WERI-Rb-1 (cell line): ENCODE results near the gene HELZ.

ENCODE experiments used
- DNase-seq: peaks from one replicate; pipeline ENCODE4 v3.0.0-alpha.2; 2020
- H3K27ac ChIP-seq: fragments of 250-450 bp; sonication (Bioruptor Pico); 2 replicates; pipeline ENCODE4 v1.5.1; 2020; ENCODE audit warnings: mild to moderate bottlenecking, moderate library complexity
- H3K27me3 ChIP-seq: fragments of 250-450 bp; sonication (Bioruptor Pico); 2 replicates; pipeline ENCODE4 v1.5.1; 2021; ENCODE audit warnings: mild to moderate bottlenecking, low read depth, moderate library complexity; ENCODE audit not compliant: insufficient read depth, severe bottlenecking
- H3K36me3 ChIP-seq: fragments of 250-450 bp; sonication (Bioruptor Pico); 2 replicates; pipeline ENCODE4 v1.5.1; 2020; ENCODE audit warnings: mild to moderate bottlenecking, moderate library complexity
- H3K4me3 ChIP-seq: 2 replicates; pipeline ENCODE4 v1.5.1; 2011; ENCODE audit warnings: low read depth, mild to moderate bottlenecking, control low read depth, low read length
- H3K9me3 ChIP-seq: fragments of 250-450 bp; sonication (Bioruptor Pico); 2 replicates; pipeline ENCODE4 v1.5.1; 2021; ENCODE audit warnings: mild to moderate bottlenecking, moderate library complexity; ENCODE audit not compliant: severe bottlenecking
- TF ChIP-seq, protein P1 (sequence below): IDR thresholded peaks from 2 replicates; pipeline ENCODE4 v1.5.1; 2011; ENCODE audit warnings: low read depth, mild to moderate bottlenecking, control low read depth, inconsistent platforms, low read length

The HELZ gene

DNA sequence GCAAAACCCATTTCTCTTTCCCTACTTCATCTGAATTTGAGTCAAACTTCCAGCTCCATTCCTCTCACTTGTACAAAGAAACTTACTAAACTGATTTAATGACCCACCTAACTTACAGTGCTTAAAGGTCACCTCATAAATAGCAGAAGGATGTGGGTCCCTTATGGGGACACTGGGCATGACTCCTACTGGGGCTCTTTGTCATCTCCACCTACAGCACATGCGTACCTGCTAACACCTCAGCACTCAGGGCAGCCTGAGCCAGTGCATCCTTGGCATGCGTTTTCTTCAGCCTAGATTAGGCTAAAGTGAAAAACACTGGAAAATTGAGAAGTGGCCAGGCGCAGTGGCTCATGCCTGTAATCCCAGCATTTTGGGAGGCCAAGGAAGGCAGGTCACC lies 63.2 kb downstream of the HELZ start:
- DNase-seq = no peak
- TF ChIP-seq, protein P1, sequence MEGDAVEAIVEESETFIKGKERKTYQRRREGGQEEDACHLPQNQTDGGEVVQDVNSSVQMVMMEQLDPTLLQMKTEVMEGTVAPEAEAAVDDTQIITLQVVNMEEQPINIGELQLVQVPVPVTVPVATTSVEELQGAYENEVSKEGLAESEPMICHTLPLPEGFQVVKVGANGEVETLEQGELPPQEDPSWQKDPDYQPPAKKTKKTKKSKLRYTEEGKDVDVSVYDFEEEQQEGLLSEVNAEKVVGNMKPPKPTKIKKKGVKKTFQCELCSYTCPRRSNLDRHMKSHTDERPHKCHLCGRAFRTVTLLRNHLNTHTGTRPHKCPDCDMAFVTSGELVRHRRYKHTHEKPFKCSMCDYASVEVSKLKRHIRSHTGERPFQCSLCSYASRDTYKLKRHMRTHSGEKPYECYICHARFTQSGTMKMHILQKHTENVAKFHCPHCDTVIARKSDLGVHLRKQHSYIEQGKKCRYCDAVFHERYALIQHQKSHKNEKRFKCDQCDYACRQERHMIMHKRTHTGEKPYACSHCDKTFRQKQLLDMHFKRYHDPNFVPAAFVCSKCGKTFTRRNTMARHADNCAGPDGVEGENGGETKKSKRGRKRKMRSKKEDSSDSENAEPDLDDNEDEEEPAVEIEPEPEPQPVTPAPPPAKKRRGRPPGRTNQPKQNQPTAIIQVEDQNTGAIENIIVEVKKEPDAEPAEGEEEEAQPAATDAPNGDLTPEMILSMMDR = no peak
- Histone ChIP-seq H3K9me3 (no peaks in the 10 kb centered on the region), H3K36me3 (peaks cover 11% of the 10 kb centered on the region), H3K27ac (no peak overlapping the region), H3K4me3 (no peak overlapping the region), H3K27me3 (no peaks in the 10 kb centered on the region)

DNA sequence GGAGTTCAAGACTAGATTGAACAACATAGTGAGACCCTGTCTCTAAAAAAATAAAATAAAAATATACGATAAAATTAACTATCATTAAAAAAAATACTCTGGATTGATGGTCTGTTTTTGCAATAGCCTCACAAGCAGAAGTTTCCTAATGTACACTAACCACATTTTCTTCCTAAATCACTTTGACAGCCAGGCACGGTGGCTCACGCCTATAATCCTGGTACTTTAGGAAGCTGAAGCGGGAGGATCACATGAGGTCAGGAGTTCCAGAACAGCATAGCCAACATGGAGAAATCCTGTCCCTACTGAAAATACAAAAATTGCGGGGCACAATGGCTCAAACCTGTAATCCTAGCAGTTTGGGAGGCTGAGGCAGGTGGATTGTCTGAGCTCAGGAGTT lies 64.7 kb downstream of the HELZ start:
- DNase-seq = peak; percentile 32
- H3K36me3 ChIP-seq = peaks cover 15% of the 10 kb centered on the region
- H3K9me3 ChIP-seq = no peaks in the 10 kb centered on the region
- H3K27me3 ChIP-seq = no peaks in the 10 kb centered on the region
- TF ChIP-seq, protein P1 = no peak
- no peak overlapping the region for H3K27ac ChIP-seq
- H3K4me3 ChIP-seq = no peak overlapping the region

DNA sequence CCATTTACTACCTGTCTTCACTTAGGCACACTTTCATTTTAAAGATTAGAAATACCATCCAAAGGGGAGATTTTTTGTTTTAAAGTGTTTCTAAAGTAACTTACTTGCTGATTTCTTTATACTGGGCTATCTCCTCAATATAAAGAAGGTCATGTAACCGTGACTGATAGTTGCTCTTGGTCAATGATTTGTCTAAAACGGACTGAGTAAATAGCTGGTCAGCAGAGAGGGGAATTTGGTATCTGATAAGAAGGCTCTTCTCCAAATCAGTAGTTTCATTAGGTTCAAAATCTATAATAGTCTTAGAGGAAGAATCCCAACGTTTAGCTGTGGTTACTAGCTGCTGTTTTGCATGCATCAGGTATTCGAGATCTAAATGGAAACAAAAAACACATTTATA lies 66.4 kb downstream of the HELZ start:
- TF ChIP-seq, protein P1 = no peak
- H3K4me3 ChIP-seq = no peak overlapping the region
- no peak for DNase-seq
- peaks cover 28% of the 10 kb centered on the region for H3K36me3 ChIP-seq
- no peaks in the 10 kb centered on the region for H3K9me3 ChIP-seq
- H3K27ac ChIP-seq = no peak overlapping the region
- H3K27me3 ChIP-seq = no peaks in the 10 kb centered on the region

DNA sequence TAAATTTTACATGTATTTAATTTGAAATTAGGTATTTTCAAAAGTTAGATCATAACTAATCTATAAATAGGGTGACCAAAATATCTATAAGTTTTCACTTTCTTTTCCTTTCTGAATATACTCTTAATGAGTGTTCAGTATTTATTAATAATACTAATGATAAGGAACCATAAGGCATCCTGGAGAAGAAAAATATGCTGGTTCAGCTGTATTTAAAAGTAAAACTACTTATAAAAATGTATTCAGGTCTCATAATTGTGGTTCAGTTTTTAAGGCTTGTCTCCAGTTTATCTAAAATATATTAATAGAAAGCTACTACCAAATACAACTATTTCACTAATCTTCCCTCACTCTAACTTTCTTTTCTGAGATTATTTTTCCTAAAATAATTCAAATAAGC lies 67.3 kb downstream of the HELZ start:
- Histone ChIP-seq H3K27me3 (no peaks in the 10 kb centered on the region), H3K27ac (no peak overlapping the region), H3K9me3 (no peaks in the 10 kb centered on the region), H3K36me3 (peaks cover 29% of the 10 kb centered on the region), H3K4me3 (no peak overlapping the region)
- DNase-seq = no peak
- TF ChIP-seq, protein P1 = no peak

DNA sequence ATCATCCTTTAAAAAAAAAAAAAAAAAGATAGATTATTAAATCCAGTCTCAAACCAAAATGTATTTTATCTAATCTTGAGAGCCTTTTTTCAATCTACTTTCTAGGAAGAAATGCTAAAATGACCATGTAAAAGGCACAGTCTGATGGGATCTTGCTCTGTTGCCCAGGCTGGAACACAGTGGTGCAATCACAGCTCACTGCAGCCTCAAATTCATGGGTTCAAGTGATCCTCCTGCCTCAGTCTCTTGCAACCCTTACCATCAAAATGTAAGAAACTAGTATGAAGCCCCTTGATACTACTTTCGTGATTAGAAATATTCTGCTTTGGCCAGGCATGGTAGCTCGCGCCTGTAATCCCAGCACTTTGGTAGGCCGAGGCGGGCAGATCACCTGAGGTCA lies 70.8 kb downstream of the HELZ start:
- no peak overlapping the region for H3K4me3 ChIP-seq
- DNase-seq = no peak
- H3K27ac ChIP-seq = no peak overlapping the region
- no peaks in the 10 kb centered on the region for H3K27me3 ChIP-seq
- H3K9me3 ChIP-seq = no peaks in the 10 kb centered on the region
- peaks cover 41% of the 10 kb centered on the region for H3K36me3 ChIP-seq
- TF ChIP-seq, protein P1 = no peak

DNA sequence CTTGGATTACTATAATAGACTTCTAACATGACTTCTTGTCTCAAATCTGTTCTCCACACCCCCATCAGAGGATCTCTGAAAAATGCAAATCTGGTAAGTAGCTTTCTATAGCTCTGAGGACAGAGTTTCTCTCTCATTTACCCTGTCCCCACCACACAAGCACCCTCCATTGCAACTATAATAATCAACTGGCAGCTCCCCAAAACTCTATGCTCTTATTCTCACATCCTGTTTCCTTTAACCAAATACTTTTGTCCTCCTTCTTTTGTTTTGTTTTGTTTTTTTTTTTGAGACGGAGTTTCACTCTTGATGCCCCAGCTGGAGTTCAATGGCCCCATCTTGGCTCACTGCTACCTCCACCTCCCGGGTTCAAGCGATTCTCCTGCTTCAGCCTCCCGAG lies 73.4 kb downstream of the HELZ start:
- no peak for DNase-seq
- Histone ChIP-seq H3K27ac (no peak overlapping the region), H3K4me3 (no peak overlapping the region), H3K36me3 (peaks cover 50% of the 10 kb centered on the region), H3K9me3 (no peaks in the 10 kb centered on the region), H3K27me3 (no peaks in the 10 kb centered on the region)
- TF ChIP-seq, protein P1 = no peak
